Stimulated activated CD8-positive, alpha-beta memory T cell treated with anti-CD3 and anti-CD28 coated beads, Interleukin-4, amount 100 ng/mL, for 48 hours (primary cell): ENCODE measurements around the gene THSD7A.

ENCODE experiments used
- DNase-seq: peaks from one replicate; pipeline ENCODE4 v3.0.0-alpha.2; 2020

THSD7A gene, protein sequence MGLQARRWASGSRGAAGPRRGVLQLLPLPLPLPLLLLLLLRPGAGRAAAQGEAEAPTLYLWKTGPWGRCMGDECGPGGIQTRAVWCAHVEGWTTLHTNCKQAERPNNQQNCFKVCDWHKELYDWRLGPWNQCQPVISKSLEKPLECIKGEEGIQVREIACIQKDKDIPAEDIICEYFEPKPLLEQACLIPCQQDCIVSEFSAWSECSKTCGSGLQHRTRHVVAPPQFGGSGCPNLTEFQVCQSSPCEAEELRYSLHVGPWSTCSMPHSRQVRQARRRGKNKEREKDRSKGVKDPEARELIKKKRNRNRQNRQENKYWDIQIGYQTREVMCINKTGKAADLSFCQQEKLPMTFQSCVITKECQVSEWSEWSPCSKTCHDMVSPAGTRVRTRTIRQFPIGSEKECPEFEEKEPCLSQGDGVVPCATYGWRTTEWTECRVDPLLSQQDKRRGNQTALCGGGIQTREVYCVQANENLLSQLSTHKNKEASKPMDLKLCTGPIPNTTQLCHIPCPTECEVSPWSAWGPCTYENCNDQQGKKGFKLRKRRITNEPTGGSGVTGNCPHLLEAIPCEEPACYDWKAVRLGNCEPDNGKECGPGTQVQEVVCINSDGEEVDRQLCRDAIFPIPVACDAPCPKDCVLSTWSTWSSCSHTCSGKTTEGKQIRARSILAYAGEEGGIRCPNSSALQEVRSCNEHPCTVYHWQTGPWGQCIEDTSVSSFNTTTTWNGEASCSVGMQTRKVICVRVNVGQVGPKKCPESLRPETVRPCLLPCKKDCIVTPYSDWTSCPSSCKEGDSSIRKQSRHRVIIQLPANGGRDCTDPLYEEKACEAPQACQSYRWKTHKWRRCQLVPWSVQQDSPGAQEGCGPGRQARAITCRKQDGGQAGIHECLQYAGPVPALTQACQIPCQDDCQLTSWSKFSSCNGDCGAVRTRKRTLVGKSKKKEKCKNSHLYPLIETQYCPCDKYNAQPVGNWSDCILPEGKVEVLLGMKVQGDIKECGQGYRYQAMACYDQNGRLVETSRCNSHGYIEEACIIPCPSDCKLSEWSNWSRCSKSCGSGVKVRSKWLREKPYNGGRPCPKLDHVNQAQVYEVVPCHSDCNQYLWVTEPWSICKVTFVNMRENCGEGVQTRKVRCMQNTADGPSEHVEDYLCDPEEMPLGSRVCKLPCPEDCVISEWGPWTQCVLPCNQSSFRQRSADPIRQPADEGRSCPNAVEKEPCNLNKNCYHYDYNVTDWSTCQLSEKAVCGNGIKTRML (N-terminal part only)

DNA sequence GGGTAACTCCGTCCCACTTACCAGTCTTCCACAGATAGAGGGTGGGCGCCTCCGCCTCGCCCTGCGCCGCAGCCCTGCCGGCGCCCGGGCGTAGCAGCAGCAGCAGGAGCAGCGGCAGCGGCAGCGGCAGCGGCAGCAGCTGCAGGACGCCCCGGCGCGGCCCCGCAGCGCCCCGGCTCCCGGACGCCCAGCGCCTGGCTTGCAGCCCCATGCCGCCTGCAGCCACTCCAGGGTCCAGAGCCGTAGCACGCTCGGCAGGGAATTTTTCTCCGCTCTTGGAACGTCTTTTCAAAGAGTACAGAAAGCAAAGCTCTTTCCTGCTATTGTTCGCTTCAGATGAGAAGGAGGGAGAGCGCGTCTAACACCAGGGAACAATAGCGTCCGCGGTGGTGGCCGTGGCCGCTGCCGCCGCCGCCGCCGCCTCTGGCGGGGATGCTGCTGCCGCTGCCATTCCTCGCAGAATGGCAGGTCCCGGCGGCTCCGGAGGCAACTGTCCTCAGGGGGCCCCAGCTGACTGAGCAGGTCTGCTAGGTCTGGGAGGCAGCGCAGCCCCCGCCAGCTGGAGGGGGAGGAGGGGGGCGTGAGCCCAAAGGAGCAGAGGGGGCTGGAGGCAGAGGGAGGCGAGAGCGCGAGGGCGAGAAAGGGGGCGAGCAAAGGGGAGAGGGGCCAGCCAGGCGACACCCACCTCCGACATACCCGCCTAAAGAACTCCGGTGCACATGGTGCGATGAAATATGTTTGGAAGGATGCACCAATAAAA lies at the start of gene THSD7A:
THSD7A (minus strand) TSS at position 463 of the 760 bp plus-strand sequence; CDS start at position 211, 252 bp downstream.
- DNase-seq: no peak

DNA sequence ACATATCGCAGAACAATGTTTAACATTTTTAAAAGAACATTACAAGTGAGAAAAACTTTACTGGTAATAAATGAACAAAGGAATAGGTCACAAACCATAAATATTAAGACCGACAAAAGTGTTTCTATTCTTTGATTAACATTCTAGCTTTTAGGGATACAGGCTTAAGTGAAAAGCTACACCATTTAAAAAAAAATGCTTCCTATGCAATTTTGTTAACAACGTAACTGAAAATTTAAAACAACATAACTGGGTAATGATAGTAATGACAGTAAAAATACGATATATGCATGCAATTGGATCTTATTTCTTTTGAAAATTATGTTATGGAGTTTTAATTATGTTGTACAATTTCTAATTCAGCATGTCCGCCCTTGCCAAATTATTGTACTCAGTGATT lies 49.7 kb upstream of the THSD7A start:
- DNase-seq: no peak

DNA sequence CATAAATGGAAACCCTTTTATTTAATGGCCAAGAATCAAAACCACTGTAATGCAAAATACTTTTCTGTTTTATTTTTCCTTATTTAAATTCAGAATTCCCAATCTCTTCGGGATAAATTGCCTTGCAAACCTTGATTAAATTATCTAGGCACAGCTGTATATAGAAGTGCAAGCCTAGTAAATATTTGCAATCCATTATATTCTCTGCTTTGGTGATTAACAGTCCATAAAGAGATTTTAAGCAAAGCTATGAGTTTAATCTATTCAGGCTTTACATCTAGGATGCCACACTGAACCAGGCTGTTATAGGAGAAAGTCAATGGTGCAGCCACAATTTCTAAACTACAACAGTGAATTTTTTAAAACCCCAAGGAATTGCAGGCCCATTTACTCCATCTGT lies 43.6 kb upstream of the THSD7A start:
- DNase-seq: no peak

DNA sequence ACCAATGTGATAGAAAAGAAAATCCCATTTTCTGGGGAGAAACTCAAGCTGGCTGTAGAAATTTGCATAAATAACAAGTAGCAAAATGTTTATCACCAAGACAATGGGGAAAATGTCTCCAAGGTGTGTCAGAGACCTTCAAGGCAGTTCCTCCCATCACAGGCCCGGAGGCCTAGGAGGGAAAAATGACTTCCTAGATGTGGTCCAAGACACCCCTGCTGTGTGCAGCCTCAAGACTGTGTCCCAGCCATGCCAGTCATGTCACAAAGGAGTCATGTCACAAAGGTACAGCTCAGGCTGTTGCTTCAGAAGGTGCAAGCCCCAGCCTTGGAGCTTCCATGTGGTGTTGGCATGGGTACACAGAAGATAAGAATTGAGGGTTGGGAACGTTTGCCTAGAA lies 33.7 kb upstream of the THSD7A start:
- DNase-seq: no peak

DNA sequence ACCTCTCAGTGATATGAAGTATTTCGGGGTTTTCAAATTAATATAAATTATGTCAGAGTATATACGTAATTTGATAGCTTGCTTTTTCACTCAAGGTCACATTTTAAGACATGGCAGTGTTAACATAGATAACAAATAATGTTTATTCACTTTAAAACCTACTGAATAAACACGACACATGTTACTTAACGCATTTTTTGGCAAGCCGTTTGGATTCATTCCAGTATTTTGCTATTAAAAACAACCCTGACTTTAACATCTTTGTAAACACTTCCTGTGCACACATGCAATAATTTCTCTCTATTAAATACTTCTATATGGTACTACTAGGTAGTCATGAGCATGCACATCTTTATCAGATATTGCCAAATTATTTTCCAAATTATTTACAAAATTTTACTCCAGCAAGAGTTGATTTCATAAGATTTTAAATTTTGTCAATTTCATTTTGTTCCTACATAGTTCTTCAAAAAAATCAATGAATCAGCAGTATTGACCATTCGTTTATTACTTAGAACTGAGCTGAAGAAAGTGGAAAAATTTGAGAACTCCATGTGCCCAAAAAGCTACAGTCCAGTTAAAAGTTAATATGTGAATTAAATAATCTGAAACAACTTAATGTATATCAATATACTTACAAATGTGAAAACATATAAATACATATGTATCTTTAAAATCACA lies 26.8 kb upstream of the THSD7A start:
- no peak for DNase-seq

DNA sequence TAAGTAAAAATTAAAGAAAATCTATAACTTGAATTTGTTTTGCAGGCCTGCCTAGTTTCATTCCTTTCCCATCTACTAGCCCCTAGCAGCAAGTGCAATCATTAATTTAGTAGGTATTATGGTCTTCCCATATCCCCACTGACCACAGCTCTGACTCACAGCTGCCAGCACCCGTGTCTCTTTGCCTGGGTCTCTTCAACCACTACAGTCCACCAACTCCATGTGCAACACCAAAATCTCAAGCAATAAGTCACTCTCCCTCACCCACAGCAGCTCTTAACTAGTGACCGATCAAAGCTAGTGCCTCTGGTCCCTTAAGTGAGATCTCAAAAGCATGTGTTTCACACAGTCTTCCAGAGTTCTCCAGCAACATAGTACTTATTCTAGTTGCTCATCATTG lies 26.0 kb upstream of the THSD7A start:
- DNase-seq: no peak

DNA sequence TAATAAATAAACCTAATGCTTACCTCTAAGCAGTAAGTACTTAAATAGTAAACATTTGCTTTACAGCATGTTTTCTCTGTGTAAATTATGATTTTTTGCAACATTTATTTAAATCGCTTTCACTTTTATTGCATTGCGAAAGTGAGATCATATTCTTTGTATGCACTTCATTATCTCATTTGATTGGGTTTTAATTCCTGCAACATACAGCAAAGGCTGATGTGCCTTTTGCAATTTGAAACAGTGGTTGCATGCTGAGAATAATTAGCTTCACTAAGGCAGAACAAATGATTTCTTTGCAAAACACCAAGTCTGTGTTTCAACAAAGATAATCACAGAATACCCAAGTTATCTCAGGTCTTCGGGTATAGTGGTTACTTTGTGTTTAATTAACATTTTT lies 16.3 kb upstream of the THSD7A start:
- no peak for DNase-seq

DNA sequence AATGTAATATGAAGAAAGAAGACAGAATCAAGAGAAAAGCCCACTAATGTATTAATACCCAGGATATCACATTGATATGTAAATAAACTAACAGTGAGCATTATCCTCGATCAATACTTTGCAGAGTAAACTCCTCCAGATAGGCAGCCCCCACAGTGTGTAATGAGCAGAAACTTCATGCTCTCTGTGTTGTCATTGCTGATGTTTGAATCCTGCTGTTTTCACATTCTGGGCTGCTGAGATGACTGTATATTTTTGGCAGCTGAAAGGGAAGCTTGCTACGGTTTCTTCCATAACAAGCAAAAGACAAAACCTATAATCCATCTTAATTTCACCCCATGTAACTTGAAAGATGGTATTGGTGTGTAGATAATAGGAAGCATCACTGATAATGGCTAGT lies 15.3 kb upstream of the THSD7A start:
- no peak for DNase-seq

DNA sequence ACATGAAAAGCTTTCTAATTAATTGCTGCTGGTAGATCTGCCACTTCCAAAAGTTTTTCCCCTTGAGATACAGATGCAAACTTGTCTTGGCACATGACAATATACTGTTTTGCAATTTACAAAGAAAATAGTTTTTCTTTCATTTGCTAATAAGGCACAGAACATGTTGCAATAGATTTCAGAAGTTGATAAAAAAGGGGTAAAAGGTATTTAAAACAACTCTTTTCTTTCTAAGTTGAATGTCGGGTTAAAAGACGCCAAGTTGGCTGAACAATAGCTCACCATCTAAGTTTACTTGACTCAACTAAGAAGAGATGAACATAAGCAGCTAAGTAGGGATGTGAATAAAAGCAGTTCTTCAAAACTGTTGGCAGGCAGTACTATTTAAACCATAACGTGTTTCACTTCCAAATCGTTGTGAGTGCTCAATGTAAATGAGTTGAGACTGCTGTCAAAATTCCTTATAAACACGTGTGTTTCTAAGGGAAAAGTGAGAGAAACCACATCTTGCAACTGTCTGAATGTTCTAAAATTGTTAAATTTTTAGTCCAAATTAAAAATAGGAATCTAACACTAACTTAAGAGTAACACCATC lies 14.5 kb upstream of the THSD7A start:
- DNase-seq: no peak

DNA sequence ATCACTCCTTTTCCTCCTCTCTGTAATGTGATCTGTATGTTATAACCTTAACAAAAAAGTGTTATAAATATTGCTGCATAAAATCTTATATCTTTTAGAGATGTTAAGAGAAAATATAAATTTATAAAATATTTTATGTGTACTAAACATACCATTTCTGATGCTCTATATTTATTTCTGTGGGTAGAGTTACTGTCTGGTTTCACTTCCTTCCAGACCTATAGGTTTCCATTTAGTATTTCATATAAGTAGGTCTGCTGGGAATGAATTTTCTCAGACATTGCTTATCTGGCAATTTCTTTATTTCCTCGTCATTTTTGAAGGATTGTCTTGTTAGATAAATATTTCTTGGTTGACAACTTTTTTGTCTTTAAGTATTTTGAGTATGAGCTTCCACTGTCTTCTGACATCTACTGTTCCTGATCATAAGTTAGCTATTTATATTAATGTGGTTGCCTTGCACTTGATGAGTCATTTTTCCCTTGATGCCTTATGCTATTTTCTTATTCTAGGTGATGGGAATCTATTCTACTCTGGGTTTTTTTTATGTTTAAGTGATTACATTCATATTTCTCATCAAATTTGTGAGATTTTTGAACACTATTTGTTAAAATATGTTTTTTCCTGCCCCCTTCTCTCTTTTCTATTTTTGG lies 11.2 kb upstream of the THSD7A start:
- no peak for DNase-seq

DNA sequence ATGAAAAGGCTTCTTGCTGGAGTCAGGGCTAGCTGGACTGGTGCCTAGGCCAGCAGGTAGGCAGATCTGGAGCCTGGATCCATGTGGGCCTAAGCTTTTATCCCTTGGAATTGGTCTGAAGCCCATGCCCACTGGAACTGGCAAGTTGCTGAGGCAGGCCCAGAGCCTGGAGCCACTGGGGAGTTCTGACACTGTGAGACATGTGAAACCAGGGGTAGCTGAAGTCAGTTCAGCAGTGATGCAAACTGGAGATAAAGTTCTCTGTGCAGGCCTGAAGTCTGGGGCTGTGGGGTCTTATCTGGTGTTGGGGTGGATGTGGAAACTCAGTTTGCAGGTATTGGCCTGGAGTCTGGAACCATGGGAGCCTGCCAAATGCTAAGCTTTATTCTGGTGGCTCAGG lies 9.7 kb upstream of the THSD7A start:
- no peak for DNase-seq

DNA sequence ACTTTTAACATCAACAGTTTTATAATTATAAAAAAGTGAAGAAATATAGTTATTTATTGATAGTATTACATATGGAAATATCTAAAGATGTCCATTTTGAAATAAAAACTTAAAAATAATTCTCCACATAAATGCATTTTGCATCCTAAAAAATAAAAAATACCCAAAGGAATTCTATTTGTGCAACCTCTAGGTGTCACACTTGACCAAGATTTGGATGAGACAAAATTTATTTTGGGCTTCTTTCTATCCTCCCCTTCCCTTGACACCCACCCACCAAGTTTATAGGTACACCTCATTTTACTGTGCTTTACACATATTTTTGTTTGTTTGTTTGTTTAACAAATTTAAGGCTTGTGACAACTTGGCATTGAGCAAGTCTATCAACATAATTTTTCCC lies 3.3 kb upstream of the THSD7A start:
- DNase-seq: no peak

DNA sequence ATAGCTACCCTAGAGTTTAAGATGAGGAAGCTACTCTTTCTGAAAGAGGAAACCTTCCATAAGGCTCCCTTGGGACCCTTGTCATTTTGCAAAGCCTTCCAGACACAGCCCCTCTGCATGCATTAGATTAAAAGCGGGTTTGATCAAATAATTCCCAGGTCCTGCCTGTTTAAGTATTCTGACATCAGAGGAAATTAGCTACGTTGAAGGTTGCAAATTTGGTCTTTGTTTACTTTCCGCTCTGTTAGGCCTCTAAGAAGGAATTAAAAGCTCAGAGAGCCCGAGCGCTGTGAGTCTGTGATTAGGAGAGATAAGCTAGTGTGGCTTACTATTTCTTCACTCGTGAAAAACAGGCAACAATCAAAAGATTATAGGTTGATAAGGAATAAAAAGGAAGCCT lies 1.4 kb upstream of the THSD7A start:
- no peak for DNase-seq

DNA sequence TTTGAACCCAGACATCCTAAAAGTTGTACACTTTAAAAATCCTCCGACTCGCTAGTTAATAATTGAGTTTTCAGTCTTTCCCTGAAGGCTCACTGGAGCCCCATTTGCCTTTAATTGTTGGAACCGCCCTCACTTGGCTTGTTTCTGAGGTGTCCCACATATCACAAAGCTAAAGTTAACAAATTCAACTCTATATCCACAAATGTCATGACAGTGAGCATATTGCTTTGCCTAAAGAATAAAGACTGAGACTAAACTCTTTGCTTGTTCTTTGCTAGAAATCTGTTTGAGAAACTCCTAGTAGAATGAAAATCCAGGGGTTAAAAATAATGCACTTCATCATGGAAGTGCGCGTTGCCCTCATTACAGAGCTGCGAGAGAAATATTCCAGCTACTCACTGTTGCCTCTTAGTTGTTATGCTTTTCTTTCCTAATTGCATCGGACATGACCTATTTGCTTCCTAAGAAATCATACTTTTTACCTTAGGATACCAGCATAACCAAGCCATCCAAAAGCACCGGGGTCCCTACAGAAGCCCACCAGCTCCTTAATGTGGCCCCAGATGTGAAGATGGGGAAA lies 752 bp downstream of the THSD7A start:
- no peak for DNase-seq

DNA sequence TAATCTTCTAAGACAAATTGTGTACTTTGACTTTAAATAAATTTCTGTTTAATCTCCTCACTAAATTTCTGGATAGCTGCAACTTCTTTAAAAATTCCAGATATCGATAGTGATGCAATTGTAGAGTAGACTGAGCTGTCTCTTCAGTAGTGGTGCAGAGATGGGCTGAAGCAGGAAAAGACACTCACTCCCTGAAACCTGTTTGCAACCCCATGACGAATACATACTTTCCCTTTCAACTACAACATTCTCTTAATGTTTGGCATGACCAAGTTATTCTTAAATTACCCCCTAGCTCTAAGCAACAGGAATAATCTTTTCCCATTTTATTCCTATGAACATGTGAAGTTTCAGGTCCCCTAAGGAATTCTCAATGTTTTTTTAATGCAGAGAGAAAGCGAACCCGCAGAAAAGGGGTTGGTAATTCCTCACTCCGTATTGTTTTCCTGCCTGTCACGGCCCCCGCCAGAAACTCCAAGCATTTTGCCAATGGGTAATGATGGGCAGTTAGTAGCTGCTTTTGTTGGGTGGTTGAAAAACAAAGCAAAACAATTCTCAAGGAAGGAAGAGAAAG lies 1.3 kb downstream of the THSD7A start:
- no peak for DNase-seq

DNA sequence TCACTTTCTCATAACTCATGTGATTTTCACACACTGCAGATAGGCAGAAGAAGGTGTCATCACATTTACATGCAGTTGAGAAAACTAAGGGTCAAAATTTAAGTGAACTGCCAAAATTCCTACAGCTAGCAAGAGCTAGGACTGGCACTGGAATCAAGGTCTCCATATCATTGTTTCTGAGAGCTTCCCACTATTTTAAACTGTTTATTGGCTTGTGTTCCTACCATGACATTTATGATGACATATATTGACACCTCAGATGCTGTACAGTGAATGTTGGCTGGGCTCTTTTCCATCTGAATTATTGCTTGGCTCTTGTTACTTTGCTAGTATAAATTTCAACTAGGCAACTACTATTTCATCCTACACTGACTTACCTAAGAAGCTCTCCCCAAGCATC lies 2.0 kb downstream of the THSD7A start:
- no peak for DNase-seq

DNA sequence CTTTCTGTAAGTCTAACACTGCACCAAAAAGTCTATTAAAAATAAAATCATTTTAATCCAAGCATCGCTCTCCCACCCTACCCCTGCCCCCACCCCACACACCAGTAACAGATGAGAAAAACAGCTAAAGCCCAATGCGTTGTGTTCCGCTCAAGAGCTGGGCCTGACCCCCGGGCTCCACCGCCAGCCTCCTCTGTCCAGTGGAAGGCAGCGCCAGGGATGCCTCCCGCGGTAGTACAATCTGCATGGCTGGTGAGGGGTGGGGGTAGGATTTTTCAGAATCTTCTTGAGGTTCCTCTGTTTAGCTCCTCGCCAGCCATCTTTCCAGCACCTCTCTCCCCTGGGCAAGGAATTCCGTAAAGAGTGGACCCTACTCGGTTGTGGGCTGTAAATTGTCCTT lies 12.1 kb downstream of the THSD7A start:
- no peak for DNase-seq

DNA sequence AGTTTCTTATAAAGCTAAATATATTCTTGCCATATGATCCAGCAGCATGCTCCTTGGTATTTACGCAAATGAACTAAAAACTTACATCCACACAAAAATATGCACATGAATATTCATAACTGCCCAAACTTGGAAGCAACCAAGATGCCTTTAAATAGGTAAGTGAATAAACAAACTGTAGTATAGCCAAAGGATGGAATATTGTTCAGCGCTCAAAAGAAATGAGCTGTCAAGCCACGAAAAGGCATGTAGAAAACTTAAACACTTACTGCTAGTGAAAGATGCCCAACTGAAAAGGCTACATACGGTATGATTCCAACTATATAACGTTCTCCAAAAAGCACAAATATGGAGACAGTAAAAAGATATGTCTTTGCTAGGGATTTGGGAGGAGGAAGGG lies 12.7 kb downstream of the THSD7A start:
- no peak for DNase-seq

DNA sequence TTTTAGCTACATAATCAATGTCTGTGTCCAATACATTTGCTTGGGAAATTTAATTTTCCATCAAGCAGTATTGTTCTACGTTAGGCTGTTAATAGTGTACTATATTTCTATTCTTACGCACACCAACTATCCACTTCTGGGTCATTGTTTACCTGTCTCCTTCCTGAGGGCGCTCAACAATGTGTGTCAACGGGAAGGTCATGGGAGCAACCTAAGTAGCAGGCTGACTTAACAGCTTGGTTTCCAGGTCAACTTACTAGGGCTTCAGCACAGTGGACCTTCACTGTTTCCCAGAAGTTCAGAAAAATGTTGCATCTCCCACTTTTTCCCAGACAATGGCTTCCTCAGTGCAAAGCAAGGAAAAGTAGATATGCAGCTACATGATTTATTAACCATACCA lies 13.7 kb downstream of the THSD7A start:
- no peak for DNase-seq

DNA sequence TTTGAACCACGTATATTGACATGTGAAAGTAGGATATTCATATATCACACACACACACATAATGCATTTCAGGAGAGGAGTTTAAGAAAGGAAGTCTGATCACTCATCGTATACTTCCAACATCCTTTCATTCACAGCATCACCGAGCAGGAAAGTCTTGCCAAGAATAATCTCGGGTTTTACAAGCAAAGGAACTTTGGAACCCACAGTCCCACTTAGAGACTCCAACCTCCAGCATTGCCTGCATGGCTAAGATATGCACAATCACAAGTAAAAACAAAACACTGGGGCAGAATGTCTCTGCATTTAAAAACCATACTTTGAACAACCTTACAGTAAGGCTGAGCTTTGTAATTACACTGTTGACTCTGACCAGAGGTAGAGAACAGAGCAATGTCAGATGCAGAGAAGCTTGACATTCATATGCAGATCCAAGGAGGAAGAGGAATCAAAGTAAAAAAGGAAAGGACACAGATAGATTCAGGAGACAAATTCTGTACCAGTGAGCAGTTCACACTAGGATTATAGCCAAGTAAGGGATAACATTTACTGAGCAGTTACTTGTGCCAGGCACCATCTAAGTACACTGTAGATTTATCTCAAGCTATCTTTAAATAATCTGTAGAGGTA lies 14.8 kb downstream of the THSD7A start:
- DNase-seq: no peak
